ENCODE data around the gene CCDC187. TPM values are rescaled to one million over a fixed set of nuclear protein-coding genes. Genes with fewer than 3 reads are reported as not detected.
"Not testable (repeated sequence)": the region's sequence is repeated elsewhere in the genome, so short reads cannot be mapped to it uniquely, and the experiment has no call there.

CCDC187 gene
- total RNA-seq, 2 experiments from 2014 or later: not detected

GRCh38 chr9:136236471-136237410 is 67.2 kb downstream of the CCDC187 start:
- H3K4me3 Mint-ChIP-seq; DNase-seq; H3K9me3 Mint-ChIP-seq; POLR2A ChIA-PET; H3K27ac Mint-ChIP-seq; H3K27me3 Mint-ChIP-seq; H3K36me3 Mint-ChIP-seq (ENCODE audit: low read depth): not testable (repeated sequence)
- CTCF ChIA-PET: interaction anchor here (1.1 kb wide), 1 partner anchor 19 kb away, joined by 4 read pairs; no protein-coding TSS in a partner anchor
- H3K4me1 Mint-ChIP-seq: peaks cover 33% of the 10 kb centered on the region

DNA sequence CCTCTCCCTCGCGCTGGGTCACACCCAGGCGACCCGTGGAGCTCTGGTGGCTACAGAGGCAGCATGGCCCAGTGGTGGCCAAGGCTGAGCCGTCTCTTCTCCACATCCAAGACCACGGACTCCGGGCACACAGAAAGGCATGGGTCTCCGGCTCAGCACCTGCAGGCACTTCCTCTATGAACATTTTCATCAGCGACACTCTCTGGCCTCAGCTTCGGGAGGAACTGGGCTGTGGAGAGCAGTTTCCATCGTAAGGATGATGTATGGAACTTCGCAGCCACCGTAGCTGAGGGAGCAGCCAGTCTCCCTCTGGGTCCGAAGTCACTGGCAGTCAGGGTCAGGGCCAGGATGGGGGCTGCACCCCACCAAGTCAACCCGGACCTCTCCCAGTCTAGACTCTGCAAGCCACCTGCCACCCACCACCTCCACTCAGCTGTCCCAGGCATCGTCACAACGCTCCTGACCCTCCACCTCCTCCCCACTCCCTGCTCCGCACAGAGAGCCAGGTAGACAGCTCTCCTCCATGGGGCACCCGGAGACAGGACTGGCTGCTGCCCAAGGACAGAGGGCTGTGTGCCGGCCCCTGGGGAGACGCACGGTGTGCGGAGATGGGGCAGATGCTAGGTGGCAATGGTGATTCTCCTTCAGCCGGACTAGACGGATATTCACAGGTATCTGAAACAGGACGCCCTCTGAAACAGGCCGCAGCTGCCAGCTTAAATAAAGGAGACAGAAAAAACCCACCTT is 68.0 kb downstream of the CCDC187 start:
- DNase-seq: no peak
- no peak overlapping the region for H3K27ac Mint-ChIP-seq
- no peaks in the 10 kb centered on the region for H3K9me3 Mint-ChIP-seq
- H3K4me3 Mint-ChIP-seq: no peak overlapping the region
- peaks cover 4% of the 10 kb centered on the region for H3K36me3 Mint-ChIP-seq (ENCODE audit: low read depth)
- H3K27me3 Mint-ChIP-seq: no peaks in the 10 kb centered on the region
- peaks cover 40% of the 10 kb centered on the region for H3K4me1 Mint-ChIP-seq
- CTCF ChIA-PET: interaction anchor here (1.1 kb wide), 1 partner anchor 19 kb away, joined by 4 read pairs; no protein-coding TSS in a partner anchor
- POLR2A ChIA-PET: no interaction called here

DNA sequence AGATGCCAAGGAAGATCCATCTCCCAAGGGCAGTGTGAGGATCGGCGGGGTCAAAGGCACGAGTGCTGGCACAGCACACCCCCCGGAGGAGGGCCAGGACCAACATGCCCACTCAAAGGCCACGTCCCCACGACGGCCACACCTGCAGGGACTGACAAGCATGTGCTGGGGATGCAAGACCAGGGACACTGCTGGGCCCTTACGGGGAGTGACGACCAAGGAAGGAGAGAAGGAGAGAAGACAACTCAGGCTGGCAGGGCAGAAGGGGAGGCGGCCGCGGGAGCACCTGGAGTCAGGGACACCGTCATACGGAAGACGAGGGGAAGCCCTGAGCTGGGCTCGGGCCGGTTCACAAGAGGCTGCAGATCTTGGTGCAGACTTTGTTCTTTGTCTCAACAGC is 68.7 kb downstream of the CCDC187 start:
- ChIA-PET POLR2A (no interaction called here), CTCF (interaction anchor here (1.1 to 1.3 kb wide), 2 partner anchors 12 to 18 kb away, joined by 3 to 4 read pairs; no protein-coding TSS in a partner anchor)
- Mint-ChIP-seq H3K27ac (no peak overlapping the region), H3K9me3 (no peaks in the 10 kb centered on the region), H3K4me3 (no peak overlapping the region), H3K27me3 (no peaks in the 10 kb centered on the region), H3K36me3 (ENCODE audit: low read depth) (peaks cover 4% of the 10 kb centered on the region), H3K4me1 (peaks cover 46% of the 10 kb centered on the region)
- DNase-seq: no peak

DNA sequence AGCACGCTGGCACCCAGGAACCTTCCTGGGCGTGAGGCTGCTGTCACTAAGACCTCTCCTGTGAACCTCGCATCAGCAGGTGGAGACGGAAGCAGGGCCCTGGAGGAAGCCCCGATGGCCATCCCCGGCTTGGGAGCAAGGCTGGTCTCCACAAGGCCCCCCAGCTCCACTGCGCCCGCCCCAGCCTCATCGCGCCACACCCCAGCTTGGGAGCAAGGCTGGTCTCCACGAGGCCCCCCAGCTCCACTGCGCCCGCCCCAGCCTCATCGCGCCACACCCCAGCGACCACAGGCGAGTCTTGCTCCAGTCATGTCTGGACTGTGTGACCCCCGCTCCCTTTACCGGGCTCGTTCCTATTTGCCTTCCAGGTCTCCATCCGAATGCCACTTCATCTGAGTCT is 69.3 kb downstream of the CCDC187 start:
- no peaks in the 10 kb centered on the region for H3K27me3 Mint-ChIP-seq
- peak overlapping the region; percentile 63 for H3K27ac Mint-ChIP-seq
- peaks cover 4% of the 10 kb centered on the region for H3K36me3 Mint-ChIP-seq (ENCODE audit: low read depth)
- no peak overlapping the region for H3K4me3 Mint-ChIP-seq
- no peaks in the 10 kb centered on the region for H3K9me3 Mint-ChIP-seq
- H3K4me1 Mint-ChIP-seq: peaks cover 46% of the 10 kb centered on the region
- ChIA-PET POLR2A (no interaction called here), CTCF (interaction anchor here (1.3 kb wide), 1 partner anchor 11 kb away, joined by 3 read pairs; no protein-coding TSS in a partner anchor)
- DNase-seq: no peak

GRCh38 chr9:136233868-136234267 is 70.0 kb downstream of the CCDC187 start:
- Mint-ChIP-seq H3K27me3 (no peaks in the 10 kb centered on the region), H3K4me1 (peaks cover 46% of the 10 kb centered on the region), H3K36me3 (ENCODE audit: low read depth) (peaks cover 4% of the 10 kb centered on the region), H3K27ac (peak overlapping the region; percentile 71), H3K9me3 (no peaks in the 10 kb centered on the region), H3K4me3 (no peak overlapping the region)
- no peak for DNase-seq
- CTCF ChIA-PET: interaction anchor here (1.3 kb wide), 1 partner anchor 11 kb away, joined by 3 read pairs; no protein-coding TSS in a partner anchor
- POLR2A ChIA-PET: no interaction called here

GRCh38 chr9:136233411-136233810 is 70.5 kb downstream of the CCDC187 start:
- CTCF ChIA-PET: no interaction called here

GRCh38 chr9:136232969-136233368 is 70.9 kb downstream of the CCDC187 start:
- peak overlapping the region; percentile 90 for H3K27ac Mint-ChIP-seq
- no peak overlapping the region for H3K4me3 Mint-ChIP-seq
- peaks cover 4% of the 10 kb centered on the region for H3K36me3 Mint-ChIP-seq (ENCODE audit: low read depth)
- POLR2A ChIA-PET: no interaction called here
- no peaks in the 10 kb centered on the region for H3K27me3 Mint-ChIP-seq
- CTCF ChIA-PET: no interaction called here
- H3K4me1 Mint-ChIP-seq: peaks cover 49% of the 10 kb centered on the region
- no peak for DNase-seq
- H3K9me3 Mint-ChIP-seq: no peaks in the 10 kb centered on the region

More at GRCh38 chr9:136233411-136233810, 70.5 kb downstream of the CCDC187 start:
- H3K9me3 Mint-ChIP-seq: no peaks in the 10 kb centered on the region
- no peak for DNase-seq
- H3K27ac Mint-ChIP-seq: peak overlapping the region; percentile 71
- H3K36me3 Mint-ChIP-seq (ENCODE audit: low read depth): peaks cover 4% of the 10 kb centered on the region
- no peak overlapping the region for H3K4me3 Mint-ChIP-seq
- H3K27me3 Mint-ChIP-seq: no peaks in the 10 kb centered on the region
- H3K4me1 Mint-ChIP-seq: peaks cover 47% of the 10 kb centered on the region
- POLR2A ChIA-PET: no interaction called here

GRCh38 chr9:136231478-136232297 is 72.2 kb downstream of the CCDC187 start:
- ChIA-PET CTCF (no interaction called here), POLR2A (no interaction called here)
- H3K4me1 Mint-ChIP-seq: peaks cover 48% of the 10 kb centered on the region
- peak overlapping the region; percentile 62 for H3K4me3 Mint-ChIP-seq
- no peaks in the 10 kb centered on the region for H3K9me3 Mint-ChIP-seq
- peaks cover 4% of the 10 kb centered on the region for H3K36me3 Mint-ChIP-seq (ENCODE audit: low read depth)
- H3K27ac Mint-ChIP-seq: peak overlapping the region; percentile 90
- peak; percentile 55 for DNase-seq
- H3K27me3 Mint-ChIP-seq: no peaks in the 10 kb centered on the region

DNA sequence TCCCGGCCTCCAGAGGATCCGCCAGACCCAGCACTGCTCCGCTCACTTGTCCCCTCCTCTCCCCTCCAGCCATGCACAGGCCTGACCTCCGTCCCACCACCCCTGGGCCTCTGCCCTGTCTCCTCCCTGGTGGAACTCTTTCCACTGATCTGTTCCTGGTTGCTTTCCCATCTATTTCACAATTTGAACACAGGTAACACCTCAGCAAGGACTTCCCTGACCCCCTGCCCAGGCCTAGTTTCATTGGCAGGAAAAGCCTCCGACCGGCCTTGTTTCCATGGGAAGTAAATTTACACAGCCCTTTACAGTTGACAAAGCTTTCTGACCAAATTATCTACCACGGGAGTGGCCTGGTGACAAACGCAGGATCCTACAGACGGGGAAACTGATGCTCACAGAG is 73.1 kb downstream of the CCDC187 start:
- H3K27me3 Mint-ChIP-seq: no peaks in the 10 kb centered on the region
- no peak for DNase-seq
- ChIA-PET CTCF (no interaction called here), POLR2A (no interaction called here)
- peaks cover 49% of the 10 kb centered on the region for H3K4me1 Mint-ChIP-seq
- peaks cover 4% of the 10 kb centered on the region for H3K36me3 Mint-ChIP-seq (ENCODE audit: low read depth)
- H3K9me3 Mint-ChIP-seq: no peaks in the 10 kb centered on the region
- no peak overlapping the region for H3K4me3 Mint-ChIP-seq
- H3K27ac Mint-ChIP-seq: peak overlapping the region; percentile 63

GRCh38 chr9:136230365-136230764 is 73.5 kb downstream of the CCDC187 start:
- H3K27ac Mint-ChIP-seq: peak overlapping the region; percentile 63
- no peak for DNase-seq
- no peaks in the 10 kb centered on the region for H3K27me3 Mint-ChIP-seq
- peaks cover 4% of the 10 kb centered on the region for H3K36me3 Mint-ChIP-seq (ENCODE audit: low read depth)
- no peaks in the 10 kb centered on the region for H3K9me3 Mint-ChIP-seq
- POLR2A ChIA-PET: no interaction called here
- peaks cover 51% of the 10 kb centered on the region for H3K4me1 Mint-ChIP-seq
- CTCF ChIA-PET: no interaction called here
- no peak overlapping the region for H3K4me3 Mint-ChIP-seq

- no peaks in the 10 kb centered on the region for H3K9me3 Mint-ChIP-seq
- H3K4me1 Mint-ChIP-seq: peaks cover 50% of the 10 kb centered on the region
- no peak for DNase-seq
- ChIA-PET POLR2A (no interaction called here), CTCF (no interaction called here)
- H3K27ac Mint-ChIP-seq: peak overlapping the region; percentile 17
- no peaks in the 10 kb centered on the region for H3K27me3 Mint-ChIP-seq
- no peak overlapping the region for H3K4me3 Mint-ChIP-seq
- no peaks in the 10 kb centered on the region for H3K36me3 Mint-ChIP-seq (ENCODE audit: low read depth)
These were observed 74.5 kb downstream of the CCDC187 start for GRCh38 chr9:136229096-136230065.
